Suprapubic skin (tissue), 4 donors: Measurements from ENCODE around the gene KLHL30.

Experiments used
- POLR2A ChIP-seq, 2 donors: fragments of 450-650 bp; IDR thresholded peaks; one replicate each; pipeline ENCODE4 v1.6.1; 2017; ENCODE audit warnings: antibody characterized with exemption in 2 of 2, mild to moderate bottlenecking in 2 of 2, moderate library complexity in 2 of 2
- POLR2AphosphoS5 ChIP-seq, 3 donors: sonication (generic); formaldehyde crosslinking; IDR thresholded peaks; one replicate each; pipeline ENCODE4 v1.6.1; 2017; ENCODE audit warnings: antibody characterized with exemption in 3 of 3

DNA sequence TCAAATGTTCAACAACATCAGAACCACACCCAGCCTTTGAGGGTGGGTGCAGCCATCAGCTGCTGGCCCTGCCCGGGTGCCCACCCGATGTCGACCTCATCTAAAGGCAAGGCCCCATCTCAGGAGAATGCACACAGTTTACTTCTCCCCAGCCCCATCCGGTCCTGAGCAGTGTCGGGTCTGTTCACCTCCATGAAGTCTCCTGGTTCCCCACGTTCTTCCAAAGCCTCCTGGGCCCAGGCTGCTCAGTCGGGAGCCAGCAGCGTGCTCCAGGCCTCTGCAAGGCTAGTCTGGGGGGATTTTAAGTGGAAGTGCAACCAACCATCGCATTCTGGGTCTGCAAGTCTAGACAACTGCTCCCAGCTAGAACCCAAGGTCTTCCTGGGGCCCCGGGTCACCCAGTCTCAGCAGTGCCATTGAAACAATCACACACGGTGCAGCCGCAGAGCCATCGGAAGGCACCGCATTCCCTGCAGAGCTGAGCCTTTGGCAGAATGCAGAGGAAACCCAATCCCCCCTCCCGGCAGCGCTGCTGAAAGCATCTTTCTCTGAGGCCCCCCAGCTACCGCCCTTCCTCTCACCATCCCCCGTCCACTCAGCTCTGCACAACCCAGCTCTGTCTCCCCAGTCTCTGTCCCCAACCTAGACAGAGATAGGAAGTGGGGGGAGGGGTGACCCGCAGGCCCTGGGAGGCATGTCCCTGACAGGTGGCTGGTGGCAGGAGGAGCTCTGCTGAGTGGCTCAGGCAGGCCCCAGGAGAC, 29.9 kb upstream of the KLHL30 start:
- TF ChIP-seq POLR2AphosphoS5 (IDR thresholded peaks at IDR 0.05) (no peak), POLR2A (IDR thresholded peaks at IDR 0.05) (no peak)
